Tongue (tissue), 2 donors: ENCODE data around the gene SSH3. TPM values are rescaled to one million over a fixed set of nuclear protein-coding genes. Genes with fewer than 3 reads are reported as not detected.
A peak's percentile ranks its signal among the peaks of the same experiment; 100 is the strongest.
"Not testable (repeated sequence)": the region's sequence is repeated elsewhere in the genome, so short reads cannot be mapped to it uniquely, and the experiment has no call there.

ENCODE experiments used
- DNase-seq: peaks from one replicate; pipeline ENCODE4 v3.0.0-alpha.2; 2015
- total RNA-seq: library from RNA; depleted of rRNA; stranded (reverse); fragments of >200 nt; gene quantifications from one replicate; pipeline ENCODE4 v1.2.3, GENCODE V29; 2014

Gene SSH3
- total RNA-seq, 1 donor from 2014 or later, result 35.6 TPM

DNA sequence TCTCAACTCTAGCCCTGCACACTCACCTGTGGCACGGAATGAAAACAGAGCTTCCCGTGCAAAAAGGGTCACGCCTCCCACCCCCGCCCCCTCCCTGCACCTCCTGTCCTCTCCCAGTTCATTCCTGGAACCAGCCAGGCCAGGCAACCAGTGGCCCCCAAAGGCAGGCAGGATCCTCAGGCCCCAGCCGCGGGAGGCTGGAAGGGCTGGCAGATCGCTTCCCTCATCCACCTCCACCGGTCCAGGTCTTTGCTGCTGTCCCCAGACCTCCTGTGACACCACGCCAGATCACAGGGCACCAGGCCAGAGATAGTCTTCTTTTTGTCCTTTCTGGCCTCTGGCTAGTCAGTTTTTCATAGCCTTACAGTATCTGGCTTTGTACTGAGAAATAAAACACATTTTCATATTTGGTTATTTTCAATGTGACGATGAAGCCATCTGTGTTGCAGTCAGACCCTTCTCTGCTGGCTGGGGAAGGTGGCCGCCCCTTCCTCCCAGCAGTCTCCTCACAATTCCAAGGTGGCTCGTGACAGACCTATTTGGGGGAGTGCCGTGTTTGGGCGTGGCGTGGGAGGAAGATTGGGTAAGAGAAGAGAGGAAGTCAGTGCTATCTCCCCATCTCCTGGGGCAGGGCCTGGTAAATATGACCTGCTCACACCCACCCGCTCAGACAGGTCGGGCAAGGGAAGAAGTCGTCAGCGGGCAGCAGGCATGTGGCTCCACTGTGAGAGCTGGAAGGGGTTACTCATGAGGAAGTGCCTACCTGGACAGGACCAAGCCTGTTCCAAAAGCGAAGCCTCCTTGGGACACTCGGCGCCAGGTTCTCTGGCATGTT, 9.1 kb downstream of the SSH3 start:
- DNase-seq, result no peak

DNA sequence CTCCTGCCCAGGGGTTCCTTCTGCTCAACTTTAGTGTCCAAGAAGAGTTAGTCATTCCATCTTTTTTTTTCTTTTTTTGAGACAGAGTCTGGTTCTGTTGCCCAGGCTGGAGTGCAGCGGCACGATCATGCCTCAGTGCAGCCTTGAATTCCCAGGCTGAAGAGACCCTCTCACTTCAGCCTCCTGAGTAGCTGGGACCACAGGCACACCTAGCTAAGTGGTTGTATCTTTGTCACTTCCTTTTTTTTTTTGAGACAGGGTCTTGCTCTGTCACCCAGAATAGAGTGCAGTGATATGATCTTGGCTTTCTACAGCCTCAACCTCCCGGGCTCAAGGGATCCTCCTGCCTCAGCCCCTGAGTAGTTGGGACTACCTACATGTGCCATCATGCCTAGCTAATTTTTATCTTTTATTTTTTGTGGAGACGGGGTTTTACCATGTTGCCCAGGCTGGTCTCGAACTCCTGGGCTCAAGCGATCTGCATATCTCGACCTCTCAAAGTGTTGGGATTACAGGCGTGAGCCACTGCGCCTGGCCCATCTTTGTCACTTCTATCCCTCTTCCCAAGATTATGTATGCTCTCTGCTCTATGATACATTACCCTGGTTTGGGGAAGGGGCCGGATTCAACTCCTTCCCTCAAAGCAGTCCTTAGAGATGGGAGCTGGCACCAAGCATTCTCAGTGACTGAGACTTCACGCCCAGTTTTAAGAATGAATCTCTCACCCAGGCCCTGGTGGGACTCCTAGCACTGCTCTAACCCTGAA, 10.0 kb downstream of the SSH3 start:
- no peak for DNase-seq

GRCh38 chr11:67314218-67314617, 10.9 kb downstream of the SSH3 start:
- DNase-seq, result no peak

DNA sequence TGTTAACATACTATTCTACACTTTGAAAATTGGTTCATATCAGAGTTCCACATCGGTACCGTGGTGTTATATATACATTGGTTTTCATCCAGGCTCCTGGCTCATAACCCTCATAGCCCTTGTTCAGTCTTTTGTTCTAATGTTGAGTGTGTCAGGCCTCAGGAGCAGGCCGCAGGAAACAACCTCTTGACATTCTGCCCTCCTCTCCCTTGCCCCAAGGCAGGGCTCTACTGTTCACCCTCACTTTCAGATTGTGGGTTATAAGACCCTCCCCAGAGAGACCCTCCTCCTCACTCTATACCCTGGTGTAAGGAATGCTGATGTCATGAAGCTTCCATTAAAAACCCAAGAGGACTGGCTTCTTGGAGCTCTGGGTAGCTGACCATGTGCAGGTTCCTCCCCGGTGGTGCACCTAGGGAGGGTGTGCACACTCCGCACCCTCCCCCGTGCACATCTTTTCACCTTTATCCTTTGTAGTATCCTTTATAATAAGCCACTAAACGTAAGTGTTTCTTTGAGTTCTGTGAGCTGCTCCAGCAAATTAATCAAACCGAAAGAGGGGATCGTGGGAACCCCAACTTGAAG, 12.1 kb downstream of the SSH3 start:
- no peak for DNase-seq

- DNase-seq, result no peak
Observed at GRCh38 chr11:67316882-67317204, 13.5 kb downstream of the SSH3 start.

- DNase-seq, result peak; percentile 99
Observed at GRCh38 chr11:67317205-67317887, 14.0 kb downstream of the SSH3 start.

- DNase-seq, result no peak
Observed at GRCh38 chr11:67317888-67318555, 14.7 kb downstream of the SSH3 start.

- DNase-seq, result not testable (repeated sequence)
Observed at GRCh38 chr11:67318876-67319275, 15.5 kb downstream of the SSH3 start.

DNA sequence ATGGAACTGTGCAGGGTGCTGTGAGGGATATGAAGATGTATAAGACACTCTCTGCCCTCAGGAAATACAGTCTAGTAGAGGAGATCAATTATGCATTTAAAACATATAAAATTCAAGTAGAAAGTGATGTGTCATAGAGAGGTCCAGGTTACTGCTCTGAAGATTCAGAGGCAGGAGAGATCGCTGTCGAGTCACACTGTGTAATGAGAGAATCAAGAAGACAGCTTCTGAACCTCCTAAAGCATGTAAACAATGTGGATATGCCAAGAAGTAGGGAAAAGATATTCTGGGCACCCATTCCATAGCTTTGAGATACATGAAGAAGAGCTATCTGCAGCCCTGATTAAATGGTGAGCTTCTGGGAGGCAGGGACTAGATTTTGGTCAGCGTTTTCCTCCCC, 16.7 kb downstream of the SSH3 start:
- DNase-seq, result no peak

GRCh38 chr11:67320691-67321090, 17.4 kb downstream of the SSH3 start:
- no peak for DNase-seq

DNA sequence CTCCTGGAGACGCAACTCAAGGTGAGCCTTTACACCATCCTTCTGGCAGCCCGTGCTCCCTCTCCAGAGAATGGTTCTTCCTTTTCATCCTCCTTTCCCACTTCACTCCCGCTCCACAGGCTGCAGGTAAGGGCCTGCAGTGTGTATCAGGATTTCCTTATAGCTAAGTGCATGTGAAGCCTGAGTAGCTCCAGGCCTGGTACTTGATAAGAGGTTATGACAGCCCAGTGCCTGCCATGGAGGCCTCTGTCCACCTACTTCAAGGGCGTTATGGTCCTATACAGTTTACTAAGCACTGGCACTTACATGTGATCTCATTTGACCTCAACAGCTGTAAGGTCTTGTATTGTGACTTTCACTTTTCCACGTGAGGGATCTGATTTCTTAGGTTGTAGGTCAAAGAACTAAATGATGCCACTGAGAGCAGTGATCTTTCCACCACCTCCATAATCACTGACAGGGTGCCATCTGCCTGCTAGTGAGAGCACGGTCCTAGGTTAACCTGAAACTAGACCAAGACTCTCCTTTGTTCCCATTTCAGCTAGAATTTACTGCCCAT, 18.1 kb downstream of the SSH3 start:
- DNase-seq, result no peak

GRCh38 chr11:67322049-67322448, 18.7 kb downstream of the SSH3 start:
- DNase-seq, result no peak

DNA sequence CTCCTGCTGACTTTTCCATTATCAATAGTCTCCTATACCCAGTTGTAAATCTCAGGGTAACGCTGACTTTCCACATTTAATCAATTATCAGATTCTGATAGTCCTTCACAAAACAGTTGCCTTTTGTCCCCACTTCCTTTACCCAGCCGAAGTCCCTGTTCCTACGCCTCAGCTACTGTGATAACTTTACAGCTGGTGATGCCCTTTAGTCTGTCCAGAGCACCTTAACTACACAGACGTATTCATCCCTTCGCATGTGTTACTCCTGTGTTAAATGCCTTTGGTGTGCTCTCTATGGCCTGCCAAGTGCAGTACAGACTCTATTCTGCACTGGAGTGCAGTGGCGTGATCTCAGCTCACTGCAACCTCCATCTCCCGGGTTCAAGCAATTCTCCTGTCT, 20.2 kb downstream of the SSH3 start:
- no peak for DNase-seq

DNA sequence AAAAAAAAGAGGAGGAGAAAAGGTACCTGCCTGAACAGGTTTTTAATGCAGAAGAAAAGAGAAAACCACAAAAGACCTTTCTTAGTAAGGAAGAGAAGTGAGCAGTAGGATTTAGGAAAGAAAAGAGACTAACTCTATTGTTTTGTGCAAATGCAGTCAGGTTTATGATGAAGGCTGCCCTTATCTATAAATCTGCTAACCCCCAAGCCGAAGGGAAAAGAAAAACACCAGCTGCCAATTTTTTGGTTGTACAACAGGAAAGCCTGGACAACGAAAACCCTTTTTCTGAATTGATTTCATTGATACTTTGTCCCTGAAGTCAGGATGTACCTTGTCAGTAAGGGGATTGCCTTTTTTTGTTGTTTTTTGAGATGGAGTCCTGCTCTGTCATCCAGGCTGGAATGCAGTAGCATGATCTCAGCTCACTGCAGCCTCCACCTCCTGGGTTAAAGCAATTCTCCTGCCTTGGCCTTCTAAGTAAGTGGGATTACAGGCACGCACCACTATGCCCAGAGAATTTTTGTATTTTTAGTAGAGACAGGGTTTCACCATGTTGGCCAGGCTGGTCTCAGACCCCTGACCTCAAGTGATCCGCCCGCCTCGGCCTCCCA, 28.9 kb downstream of the SSH3 start:
- DNase-seq, result no peak

DNA sequence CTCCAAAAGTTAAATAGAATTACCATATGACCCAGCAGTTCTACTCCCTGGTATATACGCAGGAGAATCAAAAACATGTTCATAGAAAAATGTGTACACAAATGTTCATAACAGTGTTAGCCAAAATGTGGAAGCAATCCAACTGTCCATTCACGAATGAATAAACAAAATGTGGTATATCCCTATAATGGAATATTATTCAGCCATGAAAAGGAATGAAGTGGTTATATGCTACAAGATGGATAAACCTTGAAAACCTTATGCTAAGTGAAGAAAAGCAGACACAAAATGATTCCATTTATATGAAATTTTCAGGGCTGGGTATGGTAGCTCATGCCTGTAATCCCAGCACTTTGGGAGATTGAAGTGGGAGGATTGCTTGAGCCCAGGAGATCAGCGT, 33.9 kb downstream of the SSH3 start:
- no peak for DNase-seq

- DNase-seq, result no peak
Observed at GRCh38 chr11:67344264-67344663, 40.9 kb downstream of the SSH3 start.

- no peak for DNase-seq
Observed at GRCh38 chr11:67345247-67345919, 42.1 kb downstream of the SSH3 start.

DNA sequence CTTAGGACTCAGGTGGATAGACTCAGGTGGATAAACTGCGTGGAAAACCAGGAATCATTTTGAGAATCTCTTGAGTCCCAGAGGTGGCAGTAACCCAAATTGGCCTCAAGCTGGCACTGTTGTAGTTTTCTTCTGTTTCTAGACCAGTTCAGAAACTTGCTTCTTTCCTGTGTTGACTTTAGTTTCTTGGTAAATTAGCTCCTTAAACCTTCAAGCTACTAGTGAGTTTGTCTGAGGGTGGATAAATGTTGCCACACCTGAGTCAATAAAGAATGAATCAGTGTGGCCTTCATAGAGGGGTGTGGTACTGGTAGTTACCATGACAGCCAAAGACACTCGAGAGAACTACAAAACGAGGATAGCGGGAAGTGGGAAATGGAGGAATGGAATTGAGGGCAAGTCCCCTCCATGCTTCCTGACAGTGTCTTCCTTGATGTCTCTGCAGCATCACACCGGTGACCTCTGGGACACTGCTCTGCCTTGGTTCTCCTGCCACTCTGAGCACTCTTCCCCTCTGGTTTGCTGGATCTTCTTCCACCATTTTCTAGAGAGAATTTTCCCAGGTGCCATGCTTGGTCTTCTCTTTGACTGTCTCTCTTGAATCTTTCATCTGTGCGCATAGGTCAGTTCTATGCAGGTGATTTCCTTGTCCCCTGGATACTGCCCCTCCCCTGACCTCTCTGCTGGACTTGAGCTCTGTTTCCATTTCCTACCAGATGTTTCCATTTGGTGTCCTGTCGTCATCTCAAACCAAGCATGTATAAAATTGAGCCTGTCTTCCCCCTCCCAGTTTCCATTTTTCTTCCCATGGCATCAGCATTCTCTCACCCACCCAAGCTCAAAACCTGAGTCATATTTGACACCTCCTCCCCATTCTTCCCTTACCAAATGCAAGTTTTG, 42.8 kb downstream of the SSH3 start:
- peak; percentile 62 for DNase-seq

GRCh38 chr11:67347964-67348749, 44.8 kb downstream of the SSH3 start:
- DNase-seq, result no peak
